Fibroblast of skin of abdomen (primary cell): Measurements from ENCODE around the gene PRKAR1A.
"Not testable (repeated sequence)": the region's sequence is repeated elsewhere in the genome, so short reads cannot be mapped to it uniquely, and the experiment has no call there.

ENCODE experiments used
- DNase-seq: peaks from one replicate; pipeline ENCODE4 v3.0.0-alpha.2; 2013

The PRKAR1A gene

GRCh38 chr17:68581863-68582645, 69.8 kb downstream of the PRKAR1A start:
- DNase-seq: no peak

DNA sequence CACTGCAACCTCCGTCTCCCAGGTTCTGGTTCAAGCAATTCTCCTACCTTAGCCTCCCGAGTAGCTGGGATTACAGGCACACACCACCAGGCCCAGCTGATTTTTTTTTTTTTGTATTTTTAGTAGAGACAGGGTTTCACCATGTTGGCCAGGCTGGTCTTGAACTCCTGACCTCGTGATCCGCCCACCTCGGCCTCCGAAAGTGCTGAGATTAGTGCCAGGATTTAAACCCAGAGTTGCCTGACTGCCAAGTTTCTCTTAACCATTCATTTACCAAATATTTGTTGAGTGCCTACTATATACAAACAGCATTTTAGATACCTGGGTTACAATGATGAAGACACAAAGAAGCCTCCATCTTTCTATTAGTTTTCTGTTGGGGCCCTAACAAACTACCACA, 70.6 kb downstream of the PRKAR1A start:
- DNase-seq: not testable (repeated sequence)

DNA sequence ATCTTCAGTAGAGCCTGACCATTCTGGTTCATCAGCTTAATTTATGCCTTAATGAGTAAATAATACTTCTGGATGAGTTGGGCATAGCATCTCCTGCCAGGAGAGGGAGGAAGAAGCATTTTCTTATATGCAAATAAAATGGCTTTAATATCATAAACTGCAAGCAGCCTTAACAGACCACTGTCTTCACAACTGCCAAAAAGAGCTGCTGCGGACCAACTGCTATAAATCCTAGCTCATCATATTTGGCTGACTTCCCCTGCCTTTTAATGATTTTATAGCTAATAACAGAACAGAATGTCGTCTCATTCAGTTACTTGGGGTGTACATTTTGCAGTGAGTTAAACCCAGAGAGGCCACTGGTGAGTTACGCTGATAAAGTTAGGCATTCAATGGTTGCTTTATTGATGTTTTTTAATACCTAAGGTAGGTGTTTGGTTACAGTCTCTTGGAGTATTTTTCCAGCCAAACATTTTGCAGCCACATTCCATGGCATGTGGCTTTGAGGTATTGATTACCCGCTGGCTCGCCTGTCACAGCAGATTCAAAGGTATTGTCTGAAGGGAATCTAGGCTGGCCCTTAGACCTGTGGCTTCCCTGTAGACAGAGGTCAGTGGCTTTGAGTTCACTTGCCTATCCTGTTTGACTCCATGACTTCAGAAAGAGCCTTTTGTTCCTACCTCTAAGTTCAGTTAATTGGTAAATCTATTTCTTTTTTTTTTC, 72.5 kb downstream of the PRKAR1A start:
- DNase-seq: no peak

- DNase-seq: no peak
Measured at GRCh38 chr17:68585643-68586042, 73.4 kb downstream of the PRKAR1A start.

DNA sequence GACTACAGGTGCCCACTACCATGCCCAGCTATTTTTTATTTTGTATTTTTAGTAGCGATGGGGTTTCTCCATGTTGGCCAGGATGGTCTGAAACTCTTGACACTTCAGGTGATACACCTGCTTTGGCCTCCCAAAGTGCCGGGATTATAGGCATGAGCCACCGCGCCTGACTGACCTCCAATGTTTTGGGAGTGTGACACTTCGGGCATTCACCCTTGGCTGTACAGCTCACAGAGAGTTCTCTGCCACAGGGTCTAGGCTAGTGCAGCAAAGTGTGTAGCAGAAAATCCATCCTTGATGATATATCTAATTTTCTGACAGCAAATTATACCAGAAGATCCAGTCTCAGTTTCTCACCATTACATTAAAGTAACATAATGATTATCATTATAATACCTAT, 74.8 kb downstream of the PRKAR1A start:
- DNase-seq: no peak

DNA sequence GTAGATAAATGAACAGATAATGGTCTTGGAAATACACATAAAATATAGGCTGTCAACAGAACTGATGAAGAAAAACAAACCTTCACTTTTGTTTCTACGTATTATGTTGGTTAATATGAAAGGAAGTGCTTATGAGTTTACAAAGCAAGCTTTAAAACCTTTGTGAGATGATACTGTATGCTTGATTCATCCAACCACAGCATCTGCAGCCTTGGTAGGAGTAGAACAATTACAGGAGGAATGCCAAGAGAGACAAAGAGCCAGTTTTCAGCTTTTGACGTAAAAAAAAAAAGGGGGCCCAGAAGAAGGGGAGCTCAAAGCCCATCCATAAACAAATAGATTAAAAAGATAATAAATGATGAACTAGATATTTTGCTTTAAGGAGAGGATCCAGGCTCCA, 75.6 kb downstream of the PRKAR1A start:
- no peak for DNase-seq

GRCh38 chr17:68588362-68588761, 76.1 kb downstream of the PRKAR1A start:
- DNase-seq: no peak

DNA sequence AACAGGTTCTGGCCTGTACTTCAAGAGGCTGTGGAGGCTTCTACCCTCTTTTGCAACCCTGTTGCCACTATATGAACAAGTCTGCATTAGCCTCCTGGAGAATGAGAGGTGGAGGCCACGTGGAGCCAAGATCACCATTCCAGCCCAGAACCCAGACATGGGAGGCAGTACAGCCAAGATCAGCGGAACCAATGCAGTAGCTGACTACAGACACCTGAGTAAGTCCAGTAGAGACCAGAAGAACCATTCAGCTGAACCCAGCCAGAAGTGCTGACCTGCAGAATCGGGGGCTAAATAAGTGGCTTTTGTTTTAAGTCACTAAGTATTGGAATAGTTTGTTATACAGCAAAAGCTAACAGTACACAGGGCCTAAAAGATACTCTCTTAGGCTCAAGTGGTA, 76.9 kb downstream of the PRKAR1A start:
- DNase-seq: no peak

DNA sequence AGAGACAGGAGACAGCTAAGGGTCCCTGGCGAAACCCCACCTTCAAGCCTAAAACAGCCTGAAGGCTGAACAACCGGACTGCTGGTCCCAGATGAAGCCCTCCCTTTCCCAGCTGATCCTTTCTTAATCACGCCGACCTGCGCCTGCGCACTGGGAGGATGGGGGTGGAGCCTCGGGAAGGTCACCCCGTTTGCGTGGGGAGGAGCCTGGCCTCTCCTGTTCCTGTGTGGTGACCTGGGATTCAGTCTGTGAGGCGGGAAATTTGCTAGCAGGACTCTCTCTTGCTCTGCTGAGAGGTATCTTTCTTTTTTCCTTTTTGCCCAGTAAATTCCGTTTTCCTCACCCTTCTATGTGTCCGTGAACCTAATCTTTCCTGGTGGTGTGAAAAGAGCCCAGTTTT, 79.4 kb downstream of the PRKAR1A start:
- DNase-seq: no peak

DNA sequence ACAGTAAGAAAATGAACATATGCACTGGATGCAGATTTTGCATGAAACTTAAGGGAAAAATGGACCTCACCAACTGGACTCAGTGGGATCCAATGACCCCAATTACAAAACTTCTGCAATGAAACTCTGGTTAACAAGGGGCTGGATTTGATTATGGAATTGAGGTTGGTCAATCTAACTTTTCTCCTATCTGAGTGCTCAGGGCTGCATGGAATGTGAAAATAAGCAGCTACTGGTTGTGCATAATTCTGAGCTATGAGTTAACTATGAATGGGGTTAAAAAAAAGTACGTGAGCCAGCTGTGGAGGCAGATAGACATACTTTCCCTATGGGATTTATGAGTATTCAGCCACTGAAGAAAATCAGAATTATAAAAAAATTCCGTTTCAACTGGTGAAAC, 79.8 kb downstream of the PRKAR1A start:
- peak; percentile 36 for DNase-seq

GRCh38 chr17:68592682-68593641, 80.7 kb downstream of the PRKAR1A start:
- DNase-seq: peak; percentile 21

DNA sequence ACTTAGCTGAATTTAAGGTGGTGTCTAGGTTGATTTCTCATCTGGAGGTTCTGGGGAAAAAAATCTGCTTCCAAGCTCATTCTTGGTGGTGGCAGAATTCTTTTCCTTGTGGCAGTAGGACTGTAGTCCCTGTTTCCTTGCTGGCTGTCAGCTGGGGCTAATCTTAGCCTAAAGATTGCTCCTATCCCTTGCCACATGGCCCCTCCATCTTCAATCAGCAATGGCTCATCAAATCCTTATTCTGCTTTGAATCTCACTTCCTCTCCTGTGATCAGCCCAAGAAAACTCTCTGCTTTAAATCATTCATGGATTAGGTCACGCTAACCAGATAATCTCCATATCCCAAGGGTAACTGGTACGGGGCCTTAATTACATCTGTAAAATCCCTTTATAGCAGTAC, 82.3 kb downstream of the PRKAR1A start:
- DNase-seq: no peak

GRCh38 chr17:68595496-68595895, 83.3 kb downstream of the PRKAR1A start:
- no peak for DNase-seq

DNA sequence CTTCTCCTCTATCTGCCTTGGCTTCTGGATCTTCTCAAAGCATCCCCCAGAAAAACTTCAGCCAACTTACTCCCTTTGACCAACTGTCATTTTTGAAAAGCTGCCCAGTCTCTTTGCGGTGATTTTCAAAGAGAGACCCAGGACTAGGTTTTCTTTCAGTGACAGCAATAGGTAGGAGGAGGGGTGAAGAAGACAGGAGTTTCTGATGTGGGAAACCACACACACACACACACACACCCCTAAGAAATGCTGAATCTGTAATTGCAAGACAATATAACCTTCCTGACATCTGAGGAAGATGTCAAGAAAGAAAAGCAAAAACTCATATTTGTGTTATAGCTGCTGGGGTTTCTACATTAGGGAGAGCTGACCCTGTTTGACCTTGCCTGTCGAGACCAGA, 83.8 kb downstream of the PRKAR1A start:
- DNase-seq: no peak

DNA sequence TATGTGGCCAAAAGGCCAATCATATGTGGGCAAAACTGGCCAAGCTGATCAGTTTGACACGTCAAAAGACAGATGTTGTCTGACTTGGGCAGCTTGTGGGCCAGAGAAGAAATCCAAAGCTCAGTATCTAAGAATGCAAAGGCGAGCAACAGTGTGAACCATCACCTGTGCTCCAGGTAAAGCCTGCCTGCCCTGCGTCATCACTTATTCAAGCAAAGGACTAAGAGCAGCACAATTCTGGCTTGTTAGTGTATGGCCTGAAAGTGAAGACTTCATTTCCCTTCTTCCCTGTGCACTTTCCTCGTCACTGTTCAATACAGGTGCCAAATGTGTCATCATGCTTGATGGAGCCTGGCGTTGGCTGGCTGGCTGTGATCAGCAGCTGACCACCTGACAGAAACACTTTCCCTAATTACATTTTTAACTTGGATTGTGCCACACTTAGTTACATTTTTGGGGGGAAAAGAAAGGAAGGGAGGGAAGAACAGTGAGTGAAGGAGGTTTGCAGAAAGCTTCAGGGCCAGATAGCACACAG, 84.2 kb downstream of the PRKAR1A start:
- no peak for DNase-seq

DNA sequence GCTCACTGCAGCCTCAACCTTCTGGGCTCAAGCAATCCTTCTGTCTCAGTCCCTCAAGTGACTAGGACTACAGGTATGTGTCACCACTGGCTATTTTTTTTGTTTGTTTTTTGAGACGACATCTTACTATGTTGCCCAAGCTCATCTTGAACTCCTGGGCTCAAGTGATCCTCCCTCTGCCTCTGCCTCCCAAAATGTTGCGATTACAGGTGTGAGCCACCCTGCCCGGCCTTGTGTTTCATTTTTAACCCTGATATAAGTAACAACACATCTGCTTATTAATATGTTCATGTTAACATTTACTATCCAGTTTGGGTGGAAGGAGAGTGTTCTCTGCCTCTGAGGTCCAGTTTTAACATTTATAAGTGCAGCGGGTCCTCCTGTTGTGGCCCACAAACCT, 85.8 kb downstream of the PRKAR1A start:
- no peak for DNase-seq

DNA sequence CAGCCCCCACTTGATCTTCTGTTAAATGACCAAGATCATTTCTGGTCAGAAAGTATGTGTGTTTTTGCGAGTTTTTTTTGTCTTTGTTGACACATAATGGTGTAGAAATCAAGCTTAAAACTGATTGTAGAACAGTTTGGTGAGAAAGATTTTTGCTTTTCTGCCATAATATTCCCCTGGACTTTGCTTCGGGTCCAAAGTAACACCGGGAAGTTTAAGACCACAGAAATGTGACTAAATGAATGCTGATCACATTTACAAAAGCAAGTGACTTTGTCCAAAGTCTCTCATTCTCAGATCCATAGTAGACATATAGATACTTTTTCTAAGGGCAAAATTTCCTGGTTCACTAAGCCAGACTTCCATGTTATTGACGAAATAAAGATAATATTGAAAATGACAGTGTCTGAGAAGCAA, 86.3 kb downstream of the PRKAR1A start:
- no peak for DNase-seq

DNA sequence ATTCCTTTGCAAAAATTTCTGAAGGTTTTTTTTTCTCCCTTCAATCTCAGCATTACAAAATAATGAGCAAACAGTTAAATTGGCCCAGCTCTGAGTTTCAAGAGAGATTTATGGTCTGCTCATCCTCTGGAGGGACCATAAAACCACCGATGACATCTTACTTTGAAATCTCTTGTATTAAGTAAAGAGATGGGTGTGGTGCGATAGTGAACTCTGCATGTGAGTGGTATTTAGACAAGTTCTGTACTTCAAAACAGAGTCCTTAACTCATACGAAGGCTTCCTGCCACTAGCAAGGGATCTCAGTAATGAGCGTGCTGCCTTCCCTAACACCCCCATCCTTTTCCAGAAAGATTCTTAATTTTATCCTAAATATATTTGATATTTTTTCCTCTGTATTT, 86.9 kb downstream of the PRKAR1A start:
- DNase-seq: peak; percentile 73

DNA sequence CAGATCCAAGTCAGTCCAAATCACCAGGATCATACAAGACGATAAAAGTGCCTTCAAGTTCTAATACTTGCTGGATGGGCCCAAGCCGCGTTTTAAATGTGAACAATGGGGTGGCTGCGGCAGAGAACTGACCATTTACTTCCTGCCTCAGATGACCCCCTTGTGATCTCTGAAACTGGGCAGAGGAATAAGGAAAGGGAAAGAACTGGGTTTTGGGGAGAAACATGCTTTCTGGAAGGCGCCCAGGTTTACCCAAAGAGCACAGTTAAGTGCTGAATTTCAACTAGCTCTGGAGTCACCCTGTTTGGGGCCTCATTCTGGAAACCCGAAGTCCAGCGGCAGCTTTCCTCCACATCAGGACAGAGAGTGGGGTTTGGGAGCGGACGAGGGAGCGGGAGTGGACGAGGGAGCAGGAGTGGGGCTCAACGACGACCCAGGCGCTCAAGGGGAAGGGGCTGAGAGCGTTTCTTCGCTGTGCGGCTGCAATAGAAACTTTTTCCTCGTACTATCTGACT, 87.4 kb downstream of the PRKAR1A start:
- no peak for DNase-seq

GRCh38 chr17:68600067-68600930, 88.1 kb downstream of the PRKAR1A start:
- no peak for DNase-seq
